GM18502 (cell line): Measurements from ENCODE around the gene FAH.
"Not testable (repeated sequence)": the region's sequence is repeated elsewhere in the genome, so short reads cannot be mapped to it uniquely, and the experiment has no call there.

ENCODE experiments used
- ATAC-seq: cut with Tn5 transposase; IDR thresholded peaks from one replicate; pipeline ENCODE4 v1.9.1; 2021; ENCODE audit warnings: mild to moderate bottlenecking; ENCODE audit not compliant: unreplicated experiment, poor library complexity

The FAH gene

DNA sequence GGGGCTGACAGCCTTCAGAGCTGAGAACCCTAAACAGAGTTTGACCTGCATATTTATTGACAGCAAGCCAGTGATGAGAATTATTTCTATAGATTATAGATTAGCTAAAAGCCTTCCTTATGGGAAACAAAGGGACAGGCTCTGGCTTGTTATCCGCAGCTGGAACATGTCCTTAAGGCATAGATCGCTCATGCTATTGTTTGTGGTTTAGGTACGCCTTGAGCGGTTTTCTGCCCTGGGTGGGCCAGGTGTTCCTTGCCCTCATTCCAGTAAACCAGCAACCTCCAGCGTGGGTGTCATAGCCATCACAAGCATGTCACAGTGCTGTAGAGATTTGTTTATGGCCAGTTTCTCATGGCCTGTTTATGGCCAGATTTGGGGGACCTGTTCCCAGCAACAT lies 10.2 kb upstream of the FAH start:
- no peak for ATAC-seq

DNA sequence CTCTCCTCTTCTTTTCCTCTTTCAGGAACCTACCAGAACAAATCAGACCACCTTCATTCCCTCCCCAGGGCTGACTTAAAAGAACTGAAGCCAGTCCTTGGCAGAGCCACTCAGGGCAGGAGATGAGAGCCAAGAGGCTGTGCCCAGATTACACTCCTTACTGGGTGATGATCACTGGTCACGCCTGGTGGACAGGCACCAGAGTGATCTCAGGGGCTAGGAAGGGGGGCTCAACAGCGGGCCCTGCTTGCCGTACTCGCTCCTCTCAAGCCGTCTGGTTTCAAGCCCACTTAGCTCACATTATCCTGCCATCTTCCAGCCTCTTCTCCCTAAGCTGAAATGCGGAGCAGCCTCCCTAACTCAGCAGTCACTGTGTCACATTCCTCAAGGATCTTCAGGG lies 1.7 kb upstream of the FAH start:
- ATAC-seq = no peak

DNA sequence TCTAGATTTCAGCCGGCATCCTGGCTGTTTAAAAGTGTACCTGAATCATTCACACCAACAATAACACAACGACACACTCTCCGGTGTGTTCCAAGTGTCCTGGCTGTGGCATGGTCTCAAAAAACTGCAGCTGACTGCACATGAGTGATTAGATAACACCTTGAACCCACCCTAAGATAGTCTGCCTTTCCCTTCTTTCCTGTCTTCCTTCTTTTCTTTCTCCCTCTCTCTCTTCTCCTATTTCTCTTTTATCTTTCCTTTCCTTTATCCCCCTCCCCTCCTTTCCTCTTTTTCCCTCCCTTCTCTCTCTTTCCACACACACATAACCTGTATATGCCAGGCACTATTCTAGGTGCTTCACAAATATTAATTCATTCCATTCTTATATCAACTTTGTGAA lies 1.2 kb upstream of the FAH start:
- no peak for ATAC-seq

DNA sequence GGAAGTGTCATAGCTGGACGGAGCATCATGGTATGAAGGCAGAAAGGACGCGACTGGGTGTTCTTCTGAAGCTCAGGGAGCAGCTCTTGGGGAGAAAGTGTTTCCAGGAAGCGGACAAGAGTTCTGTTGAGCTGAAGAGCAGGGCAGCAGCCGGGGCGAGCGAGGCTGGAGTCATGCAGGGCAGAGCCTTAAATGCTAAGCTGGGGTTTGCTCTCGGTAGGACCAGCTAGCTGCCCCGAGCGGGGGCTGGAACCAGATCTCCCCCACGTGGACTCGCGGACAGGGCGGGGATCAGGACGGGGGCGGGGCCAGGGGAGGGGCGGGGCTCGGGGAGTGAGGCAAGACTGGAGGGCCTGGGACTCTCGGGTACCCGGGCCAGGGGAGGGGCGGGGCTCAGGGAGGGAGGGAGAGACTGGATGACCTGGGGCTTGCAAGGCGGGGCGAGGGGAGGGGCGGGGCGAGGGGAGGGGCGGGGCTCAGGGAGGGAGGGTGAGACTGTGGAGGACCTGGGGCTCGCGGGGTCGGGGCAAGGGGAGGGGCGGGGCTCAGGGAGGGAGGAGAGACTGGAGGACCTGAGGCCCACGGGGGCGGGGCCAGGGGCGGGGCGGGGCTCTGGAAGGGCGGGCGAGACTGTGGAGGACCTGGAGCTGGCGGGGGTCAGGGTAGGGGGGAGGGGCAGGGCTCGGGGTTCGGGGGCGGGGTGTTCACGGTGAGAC lies 461 bp upstream of the FAH start:
- peak; percentile 60 for ATAC-seq

DNA sequence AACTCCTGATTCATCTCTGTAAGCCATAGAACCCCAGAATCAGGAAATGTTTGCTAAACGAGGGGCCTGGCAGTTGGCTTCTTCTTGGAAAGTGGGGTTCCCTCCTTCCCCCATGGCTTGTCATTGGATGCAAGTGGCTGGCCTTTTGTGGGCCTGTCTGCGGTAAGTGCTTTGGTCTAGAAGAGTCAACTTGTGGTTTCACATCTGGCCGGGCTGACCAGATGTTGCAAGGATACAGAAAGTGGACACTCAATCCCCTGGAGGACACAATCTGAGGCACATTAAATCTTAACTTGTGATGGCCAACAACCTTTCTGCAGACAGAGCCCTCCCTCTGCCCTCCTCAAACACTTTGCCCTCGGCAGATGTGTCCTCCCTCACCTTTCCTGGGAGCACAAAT lies 1.1 kb downstream of the FAH start:
- ATAC-seq = no peak

DNA sequence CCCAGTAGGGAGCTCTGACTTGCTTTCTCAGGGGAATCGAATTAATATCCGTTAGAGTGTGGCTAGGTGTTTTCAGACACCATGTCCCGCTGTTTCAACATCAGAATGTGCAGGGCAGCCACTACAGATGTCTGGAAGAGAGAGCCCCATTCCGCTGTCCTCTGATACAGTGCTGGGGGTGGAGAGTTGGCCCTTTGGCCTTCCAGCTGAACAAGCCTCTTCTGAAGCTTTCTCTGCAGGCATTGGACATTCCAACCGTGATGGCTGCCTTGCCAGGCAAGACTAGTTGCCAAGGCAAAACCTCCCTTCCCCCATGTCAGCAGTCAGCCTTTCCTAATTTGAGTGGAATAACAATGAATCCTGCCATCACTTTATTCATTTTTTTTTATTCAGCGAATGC lies 1.5 kb downstream of the FAH start:
- no peak for ATAC-seq

DNA sequence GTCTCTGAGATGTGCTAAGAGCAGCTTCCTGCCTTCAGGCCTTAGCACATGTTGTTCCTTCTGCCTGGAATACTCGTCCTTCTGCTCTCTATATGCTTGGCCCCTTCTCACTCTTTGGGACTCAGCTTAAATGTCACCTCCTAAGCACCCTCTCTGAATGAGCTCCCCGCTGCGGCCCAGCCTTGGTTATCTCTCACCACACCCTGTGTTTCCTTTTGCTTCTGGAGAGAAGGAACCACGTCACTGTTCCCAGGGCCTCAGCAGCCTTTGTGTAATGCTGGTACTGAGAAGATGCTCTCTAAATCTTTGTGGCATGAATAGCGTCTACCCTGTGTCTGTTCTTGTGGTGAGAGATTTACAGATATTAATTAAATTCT lies 2.2 kb downstream of the FAH start:
- no peak for ATAC-seq

DNA sequence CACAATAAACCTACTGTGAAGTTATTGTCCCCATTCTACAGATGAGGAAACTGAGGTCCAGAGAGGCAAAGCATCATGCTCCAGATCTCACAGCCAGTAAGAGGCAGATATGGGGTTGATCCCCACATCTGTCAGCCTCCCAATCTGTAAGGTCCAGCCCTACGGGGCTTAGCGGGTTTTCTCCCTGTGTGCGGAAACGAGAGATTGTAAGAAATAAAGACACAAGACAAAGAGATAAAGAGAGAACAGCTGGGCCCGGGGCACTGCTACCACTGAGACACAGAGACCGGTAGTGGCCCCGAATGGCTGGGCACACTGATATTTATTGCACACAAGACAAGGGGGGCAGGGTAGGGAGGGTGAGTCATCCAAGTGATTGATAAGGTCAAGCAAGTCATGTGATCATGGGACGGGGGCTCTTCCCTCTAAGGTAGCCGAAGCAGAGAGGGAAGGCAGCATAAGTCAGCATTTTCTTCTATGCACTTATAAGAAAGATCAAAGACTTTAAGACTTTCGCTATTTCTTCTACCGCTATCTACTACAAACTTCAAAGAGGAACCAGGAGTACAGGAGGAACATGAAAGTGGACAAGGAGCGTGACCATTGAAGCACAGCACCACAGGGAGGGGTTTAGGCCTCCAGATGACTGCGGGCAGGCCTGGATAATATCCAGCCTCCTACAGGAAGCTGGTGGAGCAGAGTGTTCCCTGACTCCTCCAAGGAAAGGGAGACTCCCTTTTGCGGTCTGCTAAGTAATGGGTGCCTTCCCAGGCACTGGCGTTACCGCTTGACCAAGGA lies 2.8 kb downstream of the FAH start:
- not testable (repeated sequence) for ATAC-seq

DNA sequence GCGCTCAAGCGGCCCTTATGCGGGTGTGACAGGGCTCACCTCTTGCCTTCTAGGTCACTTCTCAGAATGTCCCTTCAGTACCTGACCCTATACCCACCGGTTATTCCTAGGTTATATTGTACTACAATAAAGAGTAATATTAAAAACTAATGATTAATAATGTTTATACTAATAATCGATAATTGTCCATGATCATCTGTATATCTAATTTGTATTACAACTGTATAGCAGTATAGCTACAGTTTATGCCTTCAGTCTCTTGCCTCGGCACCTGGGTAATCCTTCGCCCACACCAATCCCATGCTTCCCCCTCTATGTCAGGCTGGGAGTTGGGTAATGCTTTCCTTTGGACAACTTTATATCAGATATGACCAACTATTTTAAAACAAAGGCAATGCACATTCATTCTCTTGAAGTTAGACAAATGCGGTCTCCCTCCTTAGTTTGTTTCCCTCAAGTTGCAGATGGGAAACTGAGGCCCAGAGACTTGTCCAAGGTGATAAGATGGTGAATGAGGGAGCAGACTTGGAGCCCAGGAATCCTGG lies 3.4 kb downstream of the FAH start:
- ATAC-seq = no peak

DNA sequence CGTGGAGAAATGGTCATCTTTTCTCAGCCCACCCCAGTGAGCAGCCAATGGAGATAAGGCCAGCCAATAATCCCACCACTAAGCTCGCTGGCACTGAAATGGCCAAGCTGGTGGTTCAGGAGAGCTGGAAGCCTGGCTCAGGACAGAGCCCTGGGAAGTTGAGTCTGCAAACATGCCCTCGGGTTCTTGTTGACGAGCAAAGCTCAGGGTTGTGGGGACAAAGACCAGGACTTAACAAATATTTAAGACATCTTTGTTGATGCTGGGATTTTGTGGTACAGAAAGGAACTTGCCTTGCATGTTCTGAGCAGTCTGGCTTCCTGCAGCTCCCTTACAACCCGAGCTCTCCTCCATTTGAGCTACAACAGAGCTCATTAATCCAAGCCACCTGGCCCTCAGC lies 4.4 kb downstream of the FAH start:
- no peak for ATAC-seq

DNA sequence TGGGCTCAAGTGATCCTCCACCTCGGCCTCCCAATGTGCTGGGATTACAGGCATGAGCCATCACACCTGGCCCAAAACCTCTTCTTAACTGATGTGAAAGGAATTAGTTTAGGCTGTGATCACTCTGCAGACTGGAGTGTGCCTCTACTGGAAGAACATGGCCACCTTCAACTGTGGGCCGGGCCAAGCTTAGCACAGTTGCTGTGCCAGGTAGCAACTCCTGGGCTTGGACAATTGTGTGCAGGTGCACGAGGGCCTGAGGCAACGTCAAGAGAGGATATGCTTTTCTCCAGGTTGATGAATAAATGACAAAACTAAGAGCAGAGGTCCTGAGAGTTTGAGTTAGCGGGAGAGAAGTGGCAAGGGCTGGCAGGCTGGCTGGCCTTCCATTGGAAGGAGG lies 6.5 kb downstream of the FAH start:
- ATAC-seq = no peak

DNA sequence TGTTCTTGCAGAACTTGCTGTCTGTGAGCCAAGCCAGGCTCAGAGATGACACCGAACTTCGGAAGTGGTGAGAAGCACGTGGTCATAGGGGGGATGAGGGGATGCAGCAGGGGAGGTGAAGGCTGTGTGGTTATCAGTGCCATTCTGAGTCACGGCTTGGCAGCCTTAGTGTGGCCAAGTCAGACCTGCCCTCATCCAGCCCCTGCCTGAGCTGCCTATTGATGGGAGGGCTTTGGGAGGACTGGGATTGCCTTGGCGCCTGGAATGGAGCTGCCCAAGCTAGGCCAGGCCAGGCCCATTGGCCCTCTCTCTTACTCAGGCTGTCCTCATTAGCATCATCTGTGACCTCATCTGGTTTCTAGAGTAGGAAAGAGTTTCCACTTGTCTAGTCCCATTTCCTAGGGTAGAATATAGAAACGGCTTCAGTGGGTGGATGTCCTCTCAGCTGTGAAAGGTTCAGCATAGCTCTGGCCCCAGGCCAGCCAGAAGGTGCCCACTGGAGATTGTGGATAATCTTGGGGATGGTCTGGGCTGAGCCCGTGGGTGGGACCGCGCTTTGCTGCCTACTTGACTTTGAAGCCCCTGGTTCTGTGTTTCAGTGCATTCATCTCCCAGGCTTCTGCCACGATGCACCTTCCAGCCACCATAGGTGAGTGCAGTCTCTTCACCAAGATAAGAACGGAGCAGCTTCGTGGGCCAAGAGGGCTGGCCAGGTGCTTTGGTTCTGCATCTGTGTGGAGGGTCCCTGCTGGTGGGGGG lies 7.2 kb downstream of the FAH start:
- no peak for ATAC-seq

DNA sequence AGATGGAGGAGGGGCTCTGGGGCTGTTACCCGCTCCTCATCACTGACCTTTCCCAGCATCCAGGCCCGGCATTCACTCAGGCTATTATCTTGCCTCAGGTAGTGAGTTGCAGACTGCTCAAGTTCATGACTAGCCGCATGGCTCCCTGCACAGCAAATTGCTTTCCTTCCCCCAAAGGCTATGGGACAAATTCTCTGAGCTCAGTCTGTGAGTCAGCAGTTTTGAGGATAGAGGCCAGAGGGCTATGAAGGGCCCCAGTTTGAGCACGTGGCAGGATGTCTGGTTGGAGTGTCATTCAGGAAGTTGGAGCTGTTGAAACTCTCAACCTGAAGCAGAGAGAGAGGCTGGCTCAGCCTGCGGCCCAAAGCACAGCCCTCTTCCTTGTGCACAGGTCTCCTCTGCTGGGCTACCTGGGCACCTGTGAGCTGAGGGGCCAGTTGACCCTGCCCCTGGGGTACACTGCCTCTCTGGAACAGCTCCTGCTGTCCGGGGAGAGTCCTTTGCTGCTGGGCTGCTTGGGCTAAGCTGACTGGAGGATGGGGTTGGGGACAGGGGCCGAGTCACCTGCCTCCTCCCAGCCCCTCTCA lies 7.9 kb downstream of the FAH start:
- ATAC-seq = peak; percentile 71

DNA sequence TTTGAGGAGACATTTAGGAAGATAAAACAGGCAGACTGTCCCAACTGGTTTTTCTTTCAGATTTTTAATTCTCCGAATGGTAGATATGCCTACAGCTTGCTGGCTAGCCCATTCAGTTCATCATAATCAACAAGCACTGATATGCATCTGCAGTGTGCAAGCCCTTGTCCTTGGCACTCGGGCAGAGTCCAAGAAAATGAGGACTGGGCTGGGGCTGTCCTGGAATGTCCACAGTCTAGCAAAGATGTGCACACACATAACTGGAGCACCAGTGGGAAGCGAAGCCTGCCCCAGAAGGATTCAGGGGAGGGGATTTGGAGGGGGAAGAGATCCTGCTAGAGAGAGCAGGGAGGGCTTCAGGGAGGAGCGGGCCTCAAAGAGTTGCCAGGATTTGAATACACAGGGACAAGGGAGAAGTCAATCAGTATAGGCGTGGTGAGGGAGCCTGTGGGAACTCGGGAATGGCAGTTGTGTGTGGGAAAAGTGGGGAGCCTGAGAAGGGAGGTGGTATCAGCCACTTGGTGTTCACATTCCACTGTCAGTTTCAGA lies 8.7 kb downstream of the FAH start:
- no peak for ATAC-seq

DNA sequence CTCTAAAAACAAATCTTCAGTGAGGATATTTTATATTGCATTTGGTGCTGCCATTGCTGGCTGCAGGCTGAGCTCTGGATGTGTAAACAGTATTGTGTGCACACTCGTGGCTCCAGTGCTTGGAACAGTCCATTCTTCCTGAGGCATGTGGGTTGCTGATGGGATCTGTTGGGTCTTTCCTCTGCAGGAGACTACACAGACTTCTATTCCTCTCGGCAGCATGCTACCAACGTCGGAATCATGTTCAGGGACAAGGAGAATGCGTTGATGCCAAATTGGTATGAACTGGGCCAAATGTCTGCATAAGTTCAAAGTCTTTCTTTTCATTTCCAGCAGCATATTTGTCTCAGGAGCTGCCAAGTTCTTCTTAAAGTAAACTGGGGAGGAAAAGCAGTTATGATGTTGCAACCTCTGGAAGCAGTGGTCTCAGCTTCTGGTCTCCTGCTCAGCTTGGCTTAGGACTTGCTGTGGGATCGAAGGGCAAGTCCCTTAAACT lies 9.3 kb downstream of the FAH start:
- ATAC-seq = no peak

DNA sequence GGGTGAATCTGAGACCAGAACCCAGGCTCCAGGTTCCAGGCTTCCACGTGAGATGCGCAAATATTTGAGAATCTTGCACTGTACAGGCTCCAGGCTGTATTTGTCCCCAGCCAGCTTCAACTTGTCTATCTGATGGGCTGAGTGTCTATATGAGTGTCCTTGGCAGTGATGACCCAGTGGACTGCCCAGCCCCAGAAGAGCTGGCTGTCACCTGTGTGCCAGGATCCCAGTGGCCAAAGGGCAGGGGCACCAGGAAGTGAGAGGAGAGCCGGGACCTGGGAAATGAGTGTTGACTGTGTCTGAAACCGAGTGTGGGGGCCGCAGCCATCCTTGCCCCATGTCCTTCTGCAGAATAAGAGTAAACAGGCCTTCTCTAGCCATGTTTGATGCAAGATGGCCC lies 10.4 kb downstream of the FAH start:
- ATAC-seq = no peak

DNA sequence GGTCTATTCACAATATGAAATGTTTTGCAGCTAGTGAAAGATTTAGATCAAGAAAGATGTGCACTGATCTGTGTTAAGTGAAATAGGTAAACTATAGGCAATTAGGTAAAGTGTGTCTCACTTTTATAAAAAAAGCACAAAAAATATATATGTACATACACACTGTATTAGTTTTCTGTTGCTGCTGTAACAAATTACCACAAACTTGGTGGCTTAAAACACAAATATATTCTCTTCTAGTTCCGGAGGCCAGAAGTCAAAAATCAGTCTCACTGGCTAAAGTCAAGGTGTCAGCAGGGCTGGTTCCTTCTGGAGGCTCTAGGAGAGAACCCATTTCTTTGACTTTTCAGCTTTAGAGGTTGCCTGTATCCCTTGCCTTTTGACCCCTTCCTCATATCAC lies 11.1 kb downstream of the FAH start:
- no peak for ATAC-seq

DNA sequence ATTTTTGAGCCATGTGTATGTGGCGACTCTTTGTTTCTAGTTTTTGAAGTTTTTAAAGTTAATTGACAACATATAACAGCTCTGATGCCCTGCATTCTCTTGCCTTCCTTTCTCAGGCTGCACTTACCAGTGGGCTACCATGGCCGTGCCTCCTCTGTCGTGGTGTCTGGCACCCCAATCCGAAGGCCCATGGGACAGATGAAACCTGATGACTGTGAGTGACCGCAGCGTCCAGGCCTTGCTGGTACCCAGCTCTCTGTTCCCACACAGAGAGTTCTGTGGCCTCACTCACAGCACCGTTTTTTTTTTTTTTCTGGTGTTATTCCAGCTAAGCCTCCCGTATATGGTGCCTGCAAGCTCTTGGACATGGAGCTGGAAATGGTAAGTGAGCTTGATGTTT lies 15.1 kb downstream of the FAH start:
- no peak for ATAC-seq

DNA sequence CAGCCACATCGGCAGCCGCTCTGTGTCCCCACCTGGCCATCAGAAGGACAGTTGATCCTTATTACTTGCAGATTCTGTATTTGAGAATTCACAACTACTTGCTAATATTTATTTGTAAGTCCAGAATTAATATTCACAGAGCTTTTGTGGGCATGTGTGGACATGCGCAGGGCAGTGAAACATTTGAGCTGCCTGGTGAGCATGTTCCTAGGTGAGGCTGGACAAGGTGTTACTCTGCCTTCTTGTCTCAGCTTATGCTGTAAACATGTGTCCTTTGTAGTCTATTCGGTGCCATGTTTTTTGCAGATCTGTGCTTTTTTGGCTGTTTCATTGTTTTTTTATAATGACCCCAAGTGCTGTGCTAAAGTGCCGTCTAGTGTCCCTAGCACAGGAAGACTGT lies 15.6 kb downstream of the FAH start:
- no peak for ATAC-seq

DNA sequence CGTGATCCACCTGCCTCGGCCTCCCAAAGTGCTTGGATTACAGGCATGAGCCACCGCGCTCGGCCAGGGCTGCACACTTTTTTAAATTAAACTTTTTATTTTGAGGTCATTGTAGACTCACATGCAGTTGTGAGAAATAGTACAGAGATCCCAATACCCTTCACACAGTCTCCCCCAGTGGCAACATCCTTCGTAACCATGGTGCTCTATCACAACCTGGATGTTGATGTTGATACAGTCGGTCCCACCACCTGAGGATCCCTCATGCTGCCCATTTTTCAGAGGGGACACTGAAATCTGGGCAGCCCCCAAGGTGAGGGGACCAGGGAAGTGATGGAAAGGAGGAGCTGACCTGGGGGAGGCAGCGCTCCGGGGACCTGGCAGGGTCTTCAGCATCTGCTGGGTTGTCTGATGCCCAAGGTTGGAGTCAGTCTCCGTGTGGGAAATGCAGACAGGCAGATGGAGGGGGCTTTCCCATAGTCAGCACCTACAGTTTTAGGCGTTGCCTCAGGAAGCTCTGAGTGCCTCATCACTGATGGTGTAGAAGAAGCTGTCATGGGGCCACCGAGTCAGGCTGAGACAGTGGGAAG lies 17.1 kb downstream of the FAH start:
- ATAC-seq = no peak
